ENCODE measurements around the gene KXD1.
A peak's percentile ranks its signal among the peaks of the same experiment; 100 is the strongest.
"Not testable (repeated sequence)": the region's sequence is repeated elsewhere in the genome, so short reads cannot be mapped to it uniquely, and the experiment has no call there.

KXD1 gene

DNA sequence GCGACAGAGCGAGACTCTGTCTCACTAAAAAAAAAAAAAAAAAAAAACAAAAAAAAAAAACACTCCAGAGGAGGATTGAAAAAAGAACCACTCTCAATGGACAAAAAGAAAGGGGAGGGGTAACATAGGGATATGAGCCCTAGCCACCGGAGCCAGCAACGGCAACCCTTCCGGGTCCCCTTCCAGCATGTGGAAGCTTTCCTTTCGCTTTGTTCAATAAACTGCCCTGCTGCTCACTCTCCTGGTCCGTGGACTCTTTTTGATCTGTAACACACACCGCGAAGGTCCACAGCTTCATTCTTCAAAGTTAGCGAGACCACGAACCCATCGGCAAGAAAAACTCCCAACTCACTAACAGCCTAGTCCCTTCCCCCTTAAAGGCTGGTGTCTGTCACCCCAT lies 29.9 kb downstream of the KXD1 start:
- no peak for DNase-seq

DNA sequence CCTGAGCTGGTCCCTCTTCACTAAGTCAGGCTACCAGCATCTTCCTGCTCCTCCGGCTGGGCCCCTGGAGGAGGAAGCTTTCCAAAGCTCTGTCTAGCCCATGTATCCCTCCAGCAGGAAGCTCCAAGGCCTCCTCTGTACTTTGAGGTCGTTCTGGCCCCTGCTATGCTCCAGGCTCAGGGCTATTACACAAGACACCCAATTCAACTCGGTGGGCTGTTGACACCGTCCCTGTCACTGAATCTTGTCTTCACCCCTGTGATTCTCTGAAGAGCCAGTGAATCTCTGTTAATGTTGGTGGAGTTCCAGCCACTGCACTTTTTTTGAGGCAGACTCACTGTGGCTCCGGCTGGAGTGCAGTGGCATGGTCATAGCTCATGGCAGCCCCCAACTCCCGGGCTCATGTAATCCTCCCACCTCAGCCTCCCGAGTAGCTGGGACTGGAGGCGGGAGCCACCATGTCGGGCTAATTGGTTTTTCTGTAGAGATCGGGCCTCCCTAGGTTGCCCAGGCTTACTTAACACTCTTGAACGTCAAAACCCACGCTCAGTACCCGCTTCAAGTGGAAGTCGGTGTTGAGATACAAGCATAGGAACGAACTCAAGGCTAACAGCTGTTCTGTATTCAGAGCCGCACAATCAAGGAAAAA lies 30.4 kb downstream of the KXD1 start:
- DNase-seq, result no peak

DNA sequence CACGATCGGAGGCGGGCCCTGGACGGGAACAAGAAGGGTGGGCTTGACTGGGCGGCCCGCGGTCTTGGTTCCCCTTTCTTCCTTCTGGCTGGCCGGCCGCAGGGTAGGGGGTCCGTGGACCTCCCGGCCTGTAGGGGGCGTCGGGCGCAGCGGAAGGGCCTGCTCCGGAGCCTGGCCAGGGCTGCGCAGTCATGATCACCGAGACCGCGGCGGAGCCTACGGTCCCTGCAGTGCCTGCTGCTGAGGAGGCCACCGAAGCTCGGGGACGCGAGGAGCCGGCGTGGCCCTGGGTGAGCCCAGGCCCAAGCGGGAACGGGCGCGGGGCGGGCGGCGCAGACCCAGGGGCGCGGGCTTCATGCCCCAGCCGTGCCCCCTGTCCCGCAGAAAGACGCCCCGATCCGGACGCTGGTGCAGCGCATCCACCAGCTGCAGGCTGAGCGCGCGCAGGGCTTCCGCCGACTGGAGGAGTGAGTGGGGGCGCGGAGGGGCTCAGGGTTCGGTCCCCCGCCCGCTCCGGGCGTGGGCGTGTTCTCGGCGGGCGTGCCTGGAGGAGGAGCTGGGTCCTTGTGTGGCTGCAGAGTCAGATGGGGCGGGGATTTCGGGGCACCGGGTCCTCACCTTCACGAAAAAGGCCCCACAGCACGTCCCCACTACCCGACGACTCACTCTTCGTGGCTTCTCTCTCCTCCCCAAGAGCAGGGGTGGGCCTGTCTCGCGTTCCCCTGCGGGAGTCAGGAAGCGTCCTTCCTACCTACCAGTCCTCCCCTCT lies 31.1 kb downstream of the KXD1 start, which contains the start of gene REX1BD:
Gene REX1BD, plus strand, starts transcription at position 188 of the 769 bp plus-strand sequence. Its CDS starts 4 bp downstream, at position 192.
- DNase-seq, result peak; percentile 88 to 92

DNA sequence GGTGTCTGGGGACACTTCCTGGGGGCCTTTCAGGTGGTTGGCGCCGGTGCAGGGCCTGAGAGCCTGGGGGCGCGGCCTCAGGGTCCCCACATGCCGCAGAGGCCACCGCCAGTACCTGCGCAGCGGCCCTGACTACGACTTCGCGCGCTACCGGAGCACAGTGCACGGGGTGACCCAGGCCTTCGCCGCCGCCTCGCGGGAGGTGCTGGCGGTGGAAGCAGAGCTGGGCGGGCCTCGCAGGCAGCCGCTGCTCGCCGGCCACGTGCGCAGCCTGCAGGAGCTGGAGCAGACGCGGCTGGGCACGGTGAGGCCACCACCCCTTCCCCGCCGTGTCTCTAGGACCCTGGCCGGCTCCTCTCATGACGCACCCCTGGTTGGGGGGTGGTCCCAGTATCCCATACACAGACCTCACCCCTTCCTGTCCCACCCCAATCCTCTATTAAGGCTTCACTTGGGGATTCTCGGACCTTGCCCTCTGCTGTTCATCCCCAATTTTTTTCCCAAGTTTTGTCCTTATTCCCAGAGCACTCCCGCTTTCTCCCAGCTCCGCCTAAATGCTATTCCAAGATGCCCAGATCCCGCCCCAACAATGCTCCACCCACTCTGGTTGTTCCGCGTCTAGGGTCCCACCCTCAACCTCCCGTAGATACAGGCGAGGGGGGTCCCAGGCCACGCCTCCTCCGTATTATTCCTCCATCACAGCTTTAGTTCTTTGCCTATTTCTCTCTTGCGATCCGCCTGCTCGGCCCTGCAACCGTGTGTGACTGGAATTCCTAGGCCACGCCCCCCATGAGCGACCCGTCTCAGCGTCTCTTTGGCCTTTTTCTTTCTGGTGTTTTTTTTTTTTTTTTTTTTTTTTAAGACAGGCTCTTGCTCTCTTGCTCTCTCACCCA lies 32.0 kb downstream of the KXD1 start:
- DNase-seq, result peak in 1 of 2 donors; percentile 72

DNA sequence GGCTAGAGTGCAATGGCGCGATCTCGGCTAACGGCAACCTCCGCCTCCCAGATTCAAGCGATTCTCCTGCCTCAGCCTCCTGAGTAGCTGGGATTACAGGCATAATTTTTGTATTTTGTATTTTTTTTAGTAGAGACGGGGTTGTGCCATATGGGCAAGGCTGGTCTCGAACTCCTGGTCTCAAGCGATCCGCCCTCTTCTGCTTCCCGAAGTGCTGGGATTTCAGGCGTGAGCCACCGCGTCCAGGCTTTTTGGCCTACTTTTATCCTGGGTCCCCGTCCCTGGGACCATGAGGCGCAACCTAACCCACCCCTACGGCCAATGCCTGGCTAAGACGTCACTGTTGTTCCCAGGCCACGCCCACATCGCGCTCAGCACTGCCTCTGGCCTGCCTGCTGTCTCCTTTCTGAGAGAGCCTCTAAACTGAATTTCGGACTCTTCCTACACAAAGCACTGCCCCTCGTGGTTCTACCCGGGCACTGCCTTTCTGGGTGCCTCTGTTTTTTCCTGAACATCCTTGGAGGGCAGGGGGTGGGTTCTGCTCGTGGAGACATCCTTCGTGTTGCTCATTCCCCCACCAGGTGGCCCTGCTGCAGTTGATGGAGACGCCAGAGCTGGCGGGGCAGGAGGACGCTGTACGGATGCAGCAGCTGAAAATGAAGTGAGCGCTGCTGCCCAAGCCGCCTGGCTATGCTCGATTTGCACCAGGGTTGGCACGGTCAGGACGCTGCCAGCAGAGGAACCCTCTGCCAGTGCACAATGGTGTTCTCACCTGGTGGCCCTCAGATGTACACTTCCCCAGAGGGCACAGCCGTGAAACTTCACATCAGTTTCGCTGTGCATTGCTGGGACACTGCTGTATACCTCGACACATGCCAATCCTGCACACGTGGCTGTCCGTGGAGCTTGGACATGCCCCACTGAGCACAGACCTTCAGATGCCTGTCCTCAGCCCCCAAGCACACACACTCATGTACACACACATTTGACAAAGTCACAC lies 32.9 kb downstream of the KXD1 start:
- no peak for DNase-seq

DNA sequence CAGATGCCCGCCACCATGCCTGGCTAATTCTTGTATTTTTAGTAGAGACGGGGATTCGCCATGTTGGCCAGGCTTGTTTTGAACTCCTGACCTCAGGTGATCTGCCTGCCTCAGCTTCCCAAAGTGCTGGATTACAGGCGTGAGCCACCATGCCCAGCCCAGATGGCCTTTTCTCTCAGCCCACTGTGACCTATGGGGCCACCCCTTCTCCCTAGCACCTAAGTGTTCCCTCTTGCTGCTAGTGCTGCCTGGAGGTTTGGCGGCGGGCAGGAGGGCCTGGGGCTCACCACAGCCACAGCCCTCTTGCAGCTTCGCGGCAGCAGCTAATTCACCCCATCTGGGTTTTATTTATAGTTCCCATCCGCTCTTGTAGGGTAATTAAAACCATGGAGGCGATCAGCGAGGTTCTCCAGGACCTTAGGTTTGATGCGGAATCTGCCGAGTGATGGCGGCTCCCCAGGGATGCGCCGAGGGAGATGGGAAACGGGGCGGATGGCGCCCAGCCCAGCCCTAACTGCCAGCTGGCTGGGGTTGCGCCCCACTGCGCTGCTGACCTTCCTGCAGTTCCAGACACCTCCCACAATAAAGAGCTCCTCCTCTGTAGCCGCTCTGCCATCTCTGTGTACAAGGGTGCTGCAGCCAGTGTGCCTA lies 34.2 kb downstream of the KXD1 start:
- DNase-seq, result no peak

DNA sequence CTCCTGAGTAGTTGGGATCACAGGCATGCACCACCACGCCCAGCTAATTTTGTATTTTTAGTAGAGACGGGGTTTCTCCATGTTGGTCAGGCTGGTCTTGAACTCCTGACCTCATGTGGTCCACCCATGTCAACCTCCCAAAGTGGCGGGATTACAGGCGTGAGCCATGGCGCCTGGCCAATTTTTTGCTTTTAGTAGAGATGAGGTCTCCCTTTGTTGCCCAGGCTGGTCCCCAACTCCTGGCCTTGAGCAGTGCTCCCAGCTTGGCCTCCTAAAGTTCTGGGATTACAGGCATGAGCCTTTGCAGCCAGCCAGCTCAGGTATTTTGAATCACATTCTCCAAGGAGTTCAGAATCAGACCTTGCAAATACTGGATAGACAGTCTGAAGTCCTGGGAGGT lies 35.1 kb downstream of the KXD1 start:
- DNase-seq, result not testable (repeated sequence)

DNA sequence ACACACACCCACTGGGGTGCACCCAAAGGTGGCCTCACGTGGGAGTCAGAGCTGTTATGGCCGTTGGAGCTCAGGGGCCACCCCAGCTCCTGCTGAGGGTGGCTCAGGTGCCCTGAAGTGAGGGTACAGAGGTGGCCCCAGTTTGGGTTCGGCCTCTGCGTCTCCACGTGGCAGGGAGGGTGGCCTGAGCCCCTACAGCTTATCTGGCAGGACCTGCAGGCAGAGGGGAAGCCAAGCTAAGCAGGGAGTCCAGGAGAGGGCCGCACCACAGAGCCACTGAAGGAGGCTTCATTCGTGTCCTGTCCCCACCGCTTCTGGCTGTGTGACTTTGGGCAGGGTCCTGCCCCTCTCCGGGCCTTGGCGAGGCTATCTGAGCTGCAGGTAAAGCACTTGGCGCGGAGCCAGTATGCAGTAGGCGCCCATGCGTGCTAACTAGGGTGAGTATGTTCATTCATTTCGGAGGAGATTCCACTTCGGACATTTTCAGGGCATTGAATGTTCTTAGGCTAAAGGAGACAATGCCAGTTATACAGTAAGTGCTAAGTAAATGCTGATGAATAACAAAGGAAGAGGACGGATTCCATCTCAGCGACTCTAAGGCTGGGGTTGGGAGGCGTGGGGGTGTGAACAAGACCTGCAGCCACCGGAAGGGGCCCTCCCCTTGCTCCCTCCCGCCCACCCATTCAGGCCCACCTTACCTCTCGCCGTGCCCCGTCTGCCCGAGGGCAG lies 35.9 kb downstream of the KXD1 start:
- no peak for DNase-seq

DNA sequence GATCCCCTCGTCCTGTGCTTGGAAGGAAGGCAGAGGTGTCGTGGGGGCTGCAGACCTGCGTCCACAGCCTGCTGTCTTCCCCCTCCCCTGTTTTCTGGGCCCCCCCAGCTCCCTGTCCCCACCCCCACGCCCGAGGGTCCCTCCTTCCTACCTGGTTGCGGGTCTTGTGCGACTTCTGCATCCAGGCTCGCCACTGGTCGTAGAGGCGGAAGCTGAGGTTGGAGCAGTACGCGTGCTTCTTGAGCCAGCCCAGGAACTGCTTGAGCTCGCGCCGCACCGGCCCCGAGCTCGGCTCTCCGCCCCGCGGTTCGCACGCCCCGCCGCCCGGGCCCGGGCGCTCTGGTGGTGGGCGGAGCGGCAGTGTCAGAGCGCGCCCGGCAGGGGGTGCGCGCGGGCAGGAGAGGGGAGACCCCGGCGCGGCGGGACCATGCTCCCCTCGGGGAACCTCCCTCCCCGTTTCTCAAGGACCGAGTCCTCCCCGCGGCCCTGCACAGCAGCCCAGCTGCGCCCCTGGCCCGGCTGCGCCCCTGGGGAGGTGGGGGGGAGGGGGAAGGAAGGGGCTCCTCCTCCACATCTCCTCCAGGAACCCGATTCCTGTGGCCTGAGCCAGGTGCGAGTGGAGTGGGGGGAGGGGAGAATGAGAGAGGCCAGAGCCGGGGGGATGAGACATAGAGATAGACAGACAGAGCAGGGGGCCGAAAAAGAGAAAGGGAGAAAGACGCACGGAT lies 36.6 kb downstream of the KXD1 start:
- peak; percentile 81 to 82 for DNase-seq

DNA sequence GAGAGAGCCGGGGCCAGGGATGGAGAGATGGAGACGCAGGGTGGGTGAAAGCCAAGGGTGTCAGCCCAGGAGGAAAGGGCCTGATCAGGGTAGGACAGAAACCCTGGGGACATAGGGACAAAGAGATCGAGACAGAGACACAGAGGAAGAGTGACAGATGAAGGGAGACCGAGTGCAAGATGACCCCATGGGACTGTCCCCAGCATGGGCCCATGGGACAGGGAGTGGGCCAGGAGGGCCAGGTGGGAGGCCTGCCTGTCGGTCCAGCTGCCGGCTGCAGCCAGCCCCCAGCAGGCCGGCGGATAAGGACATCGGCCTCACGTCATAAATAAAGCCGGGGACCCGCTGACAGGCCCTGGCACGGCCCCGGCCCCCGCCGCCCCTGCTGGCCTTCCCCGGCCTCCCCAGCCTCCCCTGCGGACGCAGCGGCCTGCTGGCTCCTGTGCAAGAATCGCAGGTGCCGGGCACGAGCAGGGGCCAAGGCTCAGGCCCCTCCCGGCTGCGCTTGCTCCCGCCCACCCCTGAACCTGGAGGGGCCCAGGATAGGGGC lies 37.2 kb downstream of the KXD1 start:
- DNase-seq, result no peak

DNA sequence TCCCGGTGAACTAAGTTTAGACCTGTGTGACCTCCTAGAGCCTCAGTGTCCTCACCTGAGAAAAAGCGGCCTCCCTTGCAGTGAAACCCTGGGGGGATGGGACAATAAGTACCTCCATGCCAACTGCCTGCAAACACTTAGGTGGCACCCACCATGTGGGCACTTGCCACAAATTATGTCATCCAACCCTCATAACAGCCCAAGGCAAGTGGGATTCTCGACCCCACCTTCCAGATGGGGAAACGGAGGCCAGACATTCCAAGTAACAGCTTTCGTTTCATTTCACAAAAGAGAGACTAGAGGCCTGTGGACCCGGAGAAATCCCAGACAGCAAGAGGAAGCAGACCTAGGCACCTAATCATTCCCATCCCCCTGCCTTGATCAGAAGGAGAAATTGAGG lies 37.8 kb downstream of the KXD1 start:
- no peak for DNase-seq

DNA sequence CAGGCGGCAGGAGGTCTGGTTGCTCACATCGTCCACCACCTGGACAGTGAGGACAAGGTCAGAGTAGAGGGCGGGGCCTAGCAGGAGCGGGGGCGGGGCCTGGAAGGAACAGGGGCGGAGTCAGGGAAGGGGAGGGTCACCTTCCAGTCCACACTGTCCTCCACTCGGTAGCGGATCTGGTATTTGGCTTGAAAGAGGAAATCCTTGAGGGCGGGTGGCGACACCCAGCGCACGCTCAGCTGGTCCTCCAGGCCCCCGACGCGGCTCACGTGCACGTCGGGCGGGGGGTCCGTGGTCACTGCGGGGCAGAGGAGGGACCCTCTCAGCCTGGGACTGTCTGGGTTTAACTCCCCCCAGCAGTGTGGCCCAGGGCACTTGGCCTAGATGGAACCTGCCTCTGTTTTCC lies 39.1 kb downstream of the KXD1 start:
- no peak for DNase-seq

DNA sequence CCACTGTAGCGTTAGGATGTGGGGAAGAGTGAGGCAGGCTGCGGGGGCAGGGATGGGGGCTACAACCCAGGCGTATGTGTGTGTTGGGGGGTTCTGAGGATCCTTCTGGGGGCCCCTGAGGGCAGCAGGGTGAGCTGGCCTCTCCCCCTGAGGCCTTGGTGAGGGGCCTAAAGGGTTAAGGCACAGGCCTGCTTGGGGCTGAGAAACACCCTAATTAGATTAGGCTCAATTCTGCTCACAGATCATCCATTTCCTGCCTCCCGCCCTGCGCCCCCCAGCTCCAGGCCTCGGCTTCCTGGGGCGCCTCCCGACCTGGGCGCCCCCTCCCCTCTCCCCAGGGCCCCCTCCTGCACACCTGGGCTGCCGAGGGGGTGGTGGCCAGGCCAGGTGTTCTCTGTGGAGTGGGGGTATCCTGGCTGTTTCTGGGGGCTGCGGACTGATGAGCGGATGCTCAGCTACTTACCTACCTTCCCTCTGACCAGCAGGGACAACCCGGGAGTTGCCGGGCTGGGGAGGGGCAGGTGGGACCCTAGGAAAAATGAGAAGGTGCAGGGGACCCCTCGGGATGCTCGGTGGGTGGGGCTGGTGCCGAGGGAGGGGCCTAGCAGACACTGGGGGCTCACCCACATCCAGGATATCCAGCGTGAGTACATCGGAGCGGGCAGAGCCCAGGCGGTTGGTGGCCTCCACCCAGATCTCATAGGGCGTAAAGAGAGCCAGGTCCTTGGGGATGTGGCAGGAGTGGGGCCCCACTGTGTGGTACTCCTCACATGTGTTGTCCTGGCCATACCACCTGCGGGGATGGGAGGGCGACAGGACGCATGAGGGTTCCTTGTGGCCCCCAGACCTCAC lies 40.4 kb downstream of the KXD1 start:
- no peak for DNase-seq

DNA sequence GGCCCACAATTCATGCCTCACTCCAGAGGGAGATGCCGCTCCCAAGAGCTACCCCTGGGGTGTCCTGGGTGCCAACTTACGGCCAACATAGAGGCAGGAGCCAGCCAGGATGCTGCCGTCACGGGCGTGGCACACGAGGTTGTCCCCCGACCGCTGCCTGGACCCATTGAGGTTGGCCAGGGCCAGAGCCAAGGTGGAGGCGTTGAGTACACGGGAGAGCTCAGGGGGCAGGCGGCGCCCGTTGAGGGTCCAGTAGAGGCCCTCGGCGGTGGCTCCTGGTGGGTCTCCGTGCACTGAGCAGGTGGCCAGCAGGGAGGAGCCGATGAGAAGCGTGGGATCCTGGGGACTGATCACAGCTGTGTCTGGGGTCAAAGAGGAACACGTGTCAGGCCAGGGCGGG lies 41.8 kb downstream of the KXD1 start:
- no peak for DNase-seq

DNA sequence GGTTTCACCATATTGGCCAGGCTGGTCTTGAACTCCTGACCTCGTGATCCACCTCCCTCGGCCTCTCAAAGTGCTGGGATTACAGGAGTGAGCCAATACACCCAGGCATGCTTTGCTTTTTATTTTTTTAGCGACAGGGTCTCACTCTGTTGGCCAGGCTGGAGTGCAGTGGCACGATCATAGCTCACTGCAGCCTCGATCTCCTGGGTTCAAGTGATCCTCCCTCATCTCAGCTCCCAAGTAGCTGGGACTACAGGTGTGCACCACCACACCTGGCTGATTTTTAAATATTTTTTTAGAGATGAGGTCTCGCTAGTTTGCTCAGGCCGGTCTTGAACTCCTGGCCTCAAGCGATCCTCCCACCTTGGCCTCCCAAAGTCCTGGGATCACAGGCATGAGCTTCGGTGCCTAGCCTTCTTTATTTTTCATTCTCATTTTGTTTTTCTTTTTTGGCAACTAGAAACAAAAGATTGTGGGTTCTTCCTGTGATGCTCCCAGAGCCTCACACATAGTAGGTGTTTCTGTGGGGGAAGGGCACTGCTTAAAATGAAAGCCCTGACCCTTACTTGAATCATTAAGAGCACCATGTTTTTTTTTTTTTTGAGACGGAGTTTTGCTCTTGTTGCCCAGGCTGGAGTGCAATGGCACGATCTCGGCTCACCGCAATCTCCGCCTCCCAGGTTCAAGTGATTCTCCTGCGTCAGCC lies 43.2 kb downstream of the KXD1 start:
- not testable (repeated sequence) for DNase-seq

DNA sequence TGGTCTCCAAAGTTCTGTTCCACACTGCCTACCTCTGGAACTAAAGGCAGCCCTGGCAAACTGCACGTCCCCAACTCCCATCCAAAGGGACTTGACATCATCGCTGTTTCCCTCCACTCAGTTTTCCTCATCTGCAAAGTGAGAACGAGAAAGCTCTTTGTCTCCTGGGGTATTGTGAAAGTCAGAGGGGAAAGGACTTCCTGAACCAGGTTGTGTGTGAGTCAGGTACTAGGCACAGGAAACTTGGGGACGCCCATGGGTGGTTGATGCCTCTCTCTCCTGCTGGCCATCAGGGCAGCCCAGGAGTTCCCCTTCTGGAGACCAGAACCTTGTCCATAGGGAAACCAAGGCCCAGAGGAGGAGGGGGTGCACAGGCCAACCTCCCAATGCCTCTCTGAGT lies 44.2 kb downstream of the KXD1 start:
- DNase-seq, result no peak

DNA sequence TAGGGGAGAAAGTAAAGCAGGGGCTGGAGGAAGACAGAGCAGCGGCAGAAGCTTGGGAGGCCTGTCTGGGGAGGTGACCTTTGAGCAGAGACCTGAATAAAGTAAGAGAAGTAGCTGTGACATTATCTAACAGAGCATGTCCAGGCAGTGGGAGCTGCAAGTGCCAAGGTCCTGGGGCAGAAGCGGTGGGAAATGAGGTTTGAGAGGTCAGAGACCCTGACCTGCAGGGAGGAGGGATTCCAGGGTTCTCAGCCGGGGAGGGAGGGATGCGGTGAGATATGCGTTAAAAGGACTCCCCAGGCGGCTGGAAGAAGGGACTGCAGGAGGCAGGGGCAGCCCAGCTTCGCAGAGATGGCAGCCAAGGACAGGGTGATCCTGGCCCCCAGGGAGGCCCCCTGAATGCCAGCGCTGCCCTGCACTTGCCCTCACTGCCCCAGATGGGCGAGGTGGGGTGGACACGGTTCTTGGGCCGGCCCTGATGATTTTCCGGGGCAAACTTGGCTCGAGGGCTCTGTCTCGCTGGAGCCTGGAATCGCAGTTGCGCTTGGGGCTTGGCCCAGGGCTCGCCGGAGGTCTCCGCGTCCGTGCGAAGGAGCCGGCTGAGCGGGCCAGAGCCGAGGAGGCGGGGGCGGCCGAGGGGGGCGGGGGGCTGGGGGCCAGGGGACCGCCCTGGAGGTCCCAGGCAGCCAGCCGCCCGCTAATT lies 45.7 kb downstream of the KXD1 start:
- DNase-seq, result peak in 1 of 2 donors; percentile 33
